HPDE6-E6E7 (cell line): ENCODE results near the gene GNAI2.
"Not testable (repeated sequence)": the region's sequence is repeated elsewhere in the genome, so short reads cannot be mapped to it uniquely, and the experiment has no call there.

Experiments
- DNase-seq: peaks from one replicate; pipeline ENCODE4 v3.0.0; 2011; ENCODE audit warnings: missing footprints; ENCODE audit errors: extremely low spot score

GNAI2 gene

GRCh38 chr3:50226888-50227389, 9.1 kb upstream of the GNAI2 start:
- no peak for DNase-seq

DNA sequence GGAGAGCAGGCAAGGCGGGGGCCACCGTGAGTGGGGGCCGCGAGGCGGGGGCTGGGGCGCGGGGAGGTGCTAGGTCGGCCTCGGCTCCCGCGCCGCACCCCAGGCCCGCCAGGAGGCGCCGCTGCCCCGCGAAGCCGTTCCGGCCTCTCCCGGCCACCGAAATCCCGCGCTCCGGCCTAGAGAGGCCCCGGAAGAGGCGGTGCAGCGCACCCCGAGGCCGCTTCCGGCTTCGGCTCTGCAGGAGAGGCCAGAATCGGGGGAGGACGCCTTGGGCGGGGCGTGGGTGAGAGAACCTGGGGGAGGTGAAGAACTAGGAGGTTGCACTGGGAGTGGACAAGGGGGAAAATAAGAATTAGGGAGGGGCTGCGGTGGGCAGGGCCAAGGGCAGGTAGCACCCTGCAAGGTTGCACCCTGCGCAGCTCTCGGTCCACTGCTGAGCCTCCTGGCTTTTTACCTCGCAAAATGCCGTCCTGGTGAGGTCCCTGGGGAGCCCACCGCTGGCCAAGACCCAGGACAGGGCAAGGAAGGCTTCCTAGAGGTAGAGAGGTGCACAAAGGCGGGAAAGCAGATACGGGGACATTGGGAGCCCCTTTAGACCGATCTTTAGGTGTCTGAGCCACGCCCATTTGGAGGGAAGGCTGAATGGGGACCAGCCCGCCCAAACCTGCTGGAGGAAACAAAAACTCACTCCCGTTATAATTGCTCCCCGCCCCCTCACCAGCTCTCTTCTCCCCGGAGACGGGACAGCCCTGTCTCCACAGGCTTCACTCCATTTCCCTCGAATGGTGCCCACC, 8.4 kb upstream of the GNAI2 start:
- no peak for DNase-seq

- DNase-seq: not testable (repeated sequence)
Observed at GRCh38 chr3:50228184-50228763, 7.7 kb upstream of the GNAI2 start.

DNA sequence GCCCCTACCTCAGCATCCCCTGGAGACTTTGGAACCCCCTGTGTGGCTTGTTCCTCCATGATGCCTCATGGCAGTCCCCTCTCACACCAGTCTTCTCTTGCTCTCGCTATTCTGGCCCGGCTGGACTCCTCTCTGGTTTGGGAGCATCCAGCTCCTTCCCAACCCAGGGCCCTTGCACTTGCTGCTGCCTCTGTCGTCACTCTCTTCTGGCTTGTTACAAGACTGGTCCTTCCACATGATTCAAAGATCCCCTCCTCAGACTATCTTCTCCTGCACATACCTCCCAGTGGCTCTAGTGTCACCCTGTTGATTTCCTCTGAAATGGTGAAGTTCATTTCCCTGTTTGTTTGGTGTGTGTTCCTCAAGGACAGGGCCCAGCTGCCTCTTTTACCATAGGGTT, 6.5 kb upstream of the GNAI2 start:
- DNase-seq: no peak

DNA sequence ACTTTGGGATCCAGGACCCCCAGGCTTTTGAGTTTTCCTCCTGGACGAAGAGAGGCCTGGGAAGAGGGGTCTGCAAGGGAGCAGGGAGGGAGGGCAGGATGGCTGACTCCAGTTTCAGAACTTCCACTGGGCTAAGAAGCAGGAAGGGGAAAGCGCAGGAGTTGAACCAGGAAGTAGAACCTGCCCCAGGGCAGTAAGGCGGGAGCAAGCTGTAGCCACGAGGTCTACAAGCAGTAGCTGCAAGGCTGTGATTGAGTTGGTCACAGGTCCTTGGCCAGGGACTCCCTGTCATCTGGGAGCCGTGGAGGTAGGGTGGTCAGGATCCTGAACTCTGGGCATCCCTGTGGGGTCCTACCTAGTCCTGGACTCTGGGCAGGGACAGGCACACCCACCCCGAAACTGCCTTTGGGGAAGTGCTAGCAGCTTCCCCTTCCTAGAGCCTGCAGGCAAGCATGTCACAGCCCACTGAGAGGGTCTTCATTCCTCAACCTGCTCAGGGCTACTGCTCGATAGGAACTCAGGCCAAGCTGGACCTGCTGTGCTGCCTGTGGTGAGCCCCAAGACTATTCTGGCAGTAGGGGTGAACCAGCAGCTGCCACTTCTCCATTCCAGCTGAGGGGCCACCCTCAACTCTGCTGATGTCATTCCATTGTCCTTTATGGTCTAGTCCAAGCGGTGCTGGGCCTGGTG, 5.8 kb upstream of the GNAI2 start:
- DNase-seq: no peak

DNA sequence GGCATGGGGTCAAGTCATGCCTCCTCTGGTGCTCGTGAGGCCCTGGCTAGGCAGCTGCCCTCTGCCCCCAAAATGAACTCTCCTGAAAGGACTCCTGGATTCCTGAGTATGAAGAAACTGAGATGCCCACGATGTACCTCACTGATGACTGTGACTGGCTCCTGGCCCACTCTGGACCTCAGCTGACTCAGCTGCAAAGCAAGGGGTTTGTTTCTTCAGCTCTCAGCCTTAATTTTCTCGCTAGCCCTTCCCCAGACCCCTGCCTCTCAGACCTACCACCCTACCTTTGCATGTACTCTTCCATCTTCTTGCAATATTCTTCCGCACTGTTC, 5.2 kb upstream of the GNAI2 start:
- DNase-seq: no peak

- DNase-seq: no peak
Observed at GRCh38 chr3:50231581-50231980, 4.4 kb upstream of the GNAI2 start.

DNA sequence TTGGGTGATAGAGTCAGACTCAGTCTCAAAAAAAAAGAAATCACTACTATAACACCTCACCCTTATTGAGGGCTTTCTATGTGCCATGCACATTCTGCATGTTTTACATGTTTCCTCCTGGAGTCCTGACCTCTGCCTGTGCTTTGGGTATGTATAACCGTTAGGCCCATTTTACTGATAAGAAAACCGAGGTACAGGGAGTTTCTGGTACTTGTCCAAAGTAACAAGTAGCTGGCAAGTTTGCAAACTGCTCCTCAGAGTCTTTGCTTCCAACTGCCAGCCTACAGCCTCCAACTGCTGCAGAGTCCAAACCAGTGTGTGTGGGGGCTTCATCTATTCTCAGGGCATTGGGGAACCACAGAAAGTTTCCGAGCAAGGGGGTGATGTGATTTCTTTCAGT, 3.7 kb upstream of the GNAI2 start:
- DNase-seq: no peak

- DNase-seq: no peak
Observed at GRCh38 chr3:50233176-50233575, 2.8 kb upstream of the GNAI2 start.

GRCh38 chr3:50236484-50237132, 604 bp downstream of the GNAI2 start:
- no peak for DNase-seq

DNA sequence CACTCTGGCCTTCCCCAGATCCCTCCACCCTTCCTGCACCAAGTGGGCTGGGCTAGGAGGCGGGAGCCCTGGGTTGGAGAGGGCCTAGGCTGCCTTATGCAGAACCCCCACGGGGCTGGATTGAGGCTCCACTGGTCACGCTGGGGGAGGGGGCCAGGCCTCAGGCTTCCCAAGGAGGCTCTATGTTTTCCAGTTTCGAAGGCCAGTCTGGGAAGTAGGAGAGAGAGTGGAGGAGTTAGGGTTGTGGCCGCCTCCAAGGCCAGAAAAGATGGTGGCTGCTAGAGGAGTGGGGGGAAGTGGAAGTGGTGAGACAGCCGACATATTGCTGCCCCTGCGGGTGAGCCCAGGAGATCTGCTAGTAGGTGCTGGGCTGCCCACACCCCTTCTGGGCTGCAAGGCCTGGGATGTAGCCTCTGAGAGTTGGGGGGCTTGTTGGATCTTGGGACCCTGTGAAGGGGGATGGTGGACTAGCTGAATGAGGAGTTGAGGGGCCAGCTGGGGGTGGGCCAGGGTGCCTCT, 1.2 kb downstream of the GNAI2 start:
- DNase-seq: no peak

- DNase-seq: no peak
Observed at GRCh38 chr3:50237754-50238548, 1.9 kb downstream of the GNAI2 start.

GRCh38 chr3:50238549-50239026, 2.6 kb downstream of the GNAI2 start:
- no peak for DNase-seq

GRCh38 chr3:50239649-50240048, 3.6 kb downstream of the GNAI2 start:
- DNase-seq: no peak

- no peak for DNase-seq
Observed at GRCh38 chr3:50241163-50241562, 5.2 kb downstream of the GNAI2 start.

DNA sequence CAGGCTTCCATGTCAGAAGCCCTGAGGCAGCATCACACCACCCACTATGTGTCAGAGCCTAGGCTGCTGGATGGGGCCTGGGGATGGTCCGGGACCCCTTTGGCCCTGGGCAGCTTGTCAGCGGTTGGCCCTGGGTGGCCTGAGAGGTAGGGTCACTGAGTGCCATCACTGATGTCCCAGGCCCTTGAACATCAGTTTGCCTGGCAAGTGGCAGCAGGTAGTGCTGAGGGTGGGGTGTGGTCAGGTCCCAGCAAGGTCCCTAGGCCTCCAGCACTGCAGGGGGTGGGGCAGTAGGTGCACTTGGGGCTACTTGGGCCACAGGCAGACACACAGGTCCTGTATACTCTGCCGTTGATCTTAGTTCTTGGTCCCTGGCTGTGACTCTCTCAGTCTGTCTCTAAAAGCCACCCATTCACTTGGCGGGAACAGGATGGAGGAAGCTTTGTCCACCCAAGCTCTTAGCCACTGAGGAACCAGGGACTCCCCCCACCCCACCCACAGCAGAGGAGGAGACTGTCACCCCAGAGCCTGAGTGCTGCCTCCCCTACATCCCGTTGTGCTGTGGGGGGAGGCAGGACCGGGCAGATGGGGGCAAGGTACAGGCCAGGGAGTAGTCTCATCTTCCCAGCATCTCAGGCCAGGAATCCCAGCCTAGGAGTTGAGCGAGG, 5.8 kb downstream of the GNAI2 start:
- no peak for DNase-seq

DNA sequence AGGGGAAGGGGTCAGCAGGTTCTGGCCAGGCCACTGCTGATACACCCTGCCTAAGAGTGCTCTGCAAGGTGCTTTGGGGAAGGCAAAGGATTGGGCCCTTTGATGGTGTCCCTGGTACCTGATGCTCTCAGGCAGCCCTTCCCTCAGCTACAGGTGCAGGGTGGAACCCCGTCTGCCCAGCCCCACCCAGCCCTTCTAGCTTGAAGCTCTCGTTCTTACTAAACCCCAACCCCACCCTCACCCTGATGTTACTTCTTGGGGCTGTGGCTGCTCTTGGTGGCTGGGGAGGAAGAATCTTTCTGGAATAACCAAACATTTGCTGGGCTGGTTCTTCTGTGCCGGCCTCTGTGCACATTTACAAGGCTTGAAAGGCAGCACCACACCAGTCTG, 6.4 kb downstream of the GNAI2 start:
- DNase-seq: no peak

DNA sequence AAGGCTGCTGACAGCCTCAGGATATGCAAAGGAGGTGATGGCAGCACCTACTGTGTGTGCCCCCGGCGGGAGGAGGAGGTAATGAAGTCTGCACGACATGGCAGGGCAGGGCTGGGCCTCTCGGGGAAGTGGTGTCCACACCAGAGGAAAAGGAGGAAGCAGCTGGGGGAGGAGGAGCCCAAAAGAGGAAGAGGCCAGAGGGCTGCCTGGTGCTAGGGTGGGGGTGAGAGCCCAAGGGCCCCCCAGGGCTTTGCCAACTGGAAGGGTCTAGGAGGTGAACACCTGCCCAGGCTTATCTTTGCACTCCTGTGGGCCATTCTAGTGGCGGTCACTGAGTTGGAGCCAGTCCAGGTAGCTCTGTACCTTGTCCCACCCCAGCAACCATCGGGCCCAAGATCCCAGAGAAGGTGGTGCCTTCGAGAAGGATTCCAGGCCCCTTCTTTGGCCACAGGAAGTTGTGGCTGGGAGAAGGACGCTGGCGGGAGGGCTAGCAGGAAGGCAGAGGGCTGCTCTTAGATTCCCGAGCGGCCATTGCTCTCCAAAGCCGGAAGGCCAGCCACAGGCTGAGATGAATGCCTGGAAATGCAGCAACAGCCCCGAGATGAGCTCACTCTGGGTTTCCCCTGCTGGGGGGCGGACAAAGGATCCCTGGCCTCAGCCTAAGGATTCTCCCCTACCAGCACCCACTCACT, 7.0 kb downstream of the GNAI2 start:
- DNase-seq: no peak

DNA sequence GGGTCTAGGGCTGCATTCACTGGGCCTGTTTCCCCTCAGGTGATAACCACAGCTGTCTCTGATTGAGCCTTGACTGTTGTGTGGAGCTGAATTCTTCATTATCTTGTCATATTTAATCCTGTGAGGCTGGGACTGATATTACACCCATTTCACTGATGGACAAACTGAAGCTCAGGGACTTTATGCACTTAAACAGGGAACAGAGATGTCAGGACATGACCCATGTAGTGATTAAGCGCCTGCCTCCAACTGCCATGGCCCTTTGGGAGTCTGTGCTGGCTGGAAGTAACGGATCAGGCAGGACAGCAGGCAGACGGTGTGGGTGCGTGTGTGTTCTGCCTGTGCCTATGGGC, 7.5 kb downstream of the GNAI2 start:
- DNase-seq: no peak

DNA sequence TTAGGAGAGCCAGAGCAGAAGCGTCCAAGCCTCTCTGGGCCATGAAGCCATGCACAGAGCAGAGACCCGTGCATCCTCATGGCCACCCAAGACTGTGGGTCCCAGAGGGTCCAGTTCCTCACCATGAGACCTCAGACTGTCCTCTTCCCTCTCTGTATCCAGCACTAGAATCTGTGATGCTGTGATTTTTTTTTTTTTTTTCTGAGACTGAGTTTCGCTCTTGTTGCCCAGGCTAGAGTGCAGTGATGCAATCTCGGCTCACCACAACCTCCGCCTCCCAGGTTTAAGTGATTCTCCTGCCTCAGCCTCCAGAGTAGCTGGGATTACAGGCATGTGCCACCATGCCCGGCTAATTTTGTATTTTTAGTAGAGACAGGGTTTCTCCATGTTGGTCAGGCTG, 8.8 kb downstream of the GNAI2 start:
- not testable (repeated sequence) for DNase-seq
